D721Med (cell line): ENCODE results near the gene LAMTOR4.

Experiments used
- DNase-seq: peaks from one replicate; pipeline ENCODE4 v3.0.0; 2011; ENCODE audit warnings: low spot score; ENCODE audit not compliant: insufficient read length
- FAIRE-seq: peaks from 2 replicates; lab custom pipeline; 2011; peaks lifted over from hg19 to GRCh38; lab: Jason Lieb, UNC
- CTCF ChIP-seq: IDR thresholded peaks from 2 replicates; pipeline ENCODE4 v1.5.1; 2012; ENCODE audit warnings: mild to moderate bottlenecking, control low read depth; ENCODE audit not compliant: insufficient read depth; ENCODE audit errors: missing control alignments

LAMTOR4 gene

DNA sequence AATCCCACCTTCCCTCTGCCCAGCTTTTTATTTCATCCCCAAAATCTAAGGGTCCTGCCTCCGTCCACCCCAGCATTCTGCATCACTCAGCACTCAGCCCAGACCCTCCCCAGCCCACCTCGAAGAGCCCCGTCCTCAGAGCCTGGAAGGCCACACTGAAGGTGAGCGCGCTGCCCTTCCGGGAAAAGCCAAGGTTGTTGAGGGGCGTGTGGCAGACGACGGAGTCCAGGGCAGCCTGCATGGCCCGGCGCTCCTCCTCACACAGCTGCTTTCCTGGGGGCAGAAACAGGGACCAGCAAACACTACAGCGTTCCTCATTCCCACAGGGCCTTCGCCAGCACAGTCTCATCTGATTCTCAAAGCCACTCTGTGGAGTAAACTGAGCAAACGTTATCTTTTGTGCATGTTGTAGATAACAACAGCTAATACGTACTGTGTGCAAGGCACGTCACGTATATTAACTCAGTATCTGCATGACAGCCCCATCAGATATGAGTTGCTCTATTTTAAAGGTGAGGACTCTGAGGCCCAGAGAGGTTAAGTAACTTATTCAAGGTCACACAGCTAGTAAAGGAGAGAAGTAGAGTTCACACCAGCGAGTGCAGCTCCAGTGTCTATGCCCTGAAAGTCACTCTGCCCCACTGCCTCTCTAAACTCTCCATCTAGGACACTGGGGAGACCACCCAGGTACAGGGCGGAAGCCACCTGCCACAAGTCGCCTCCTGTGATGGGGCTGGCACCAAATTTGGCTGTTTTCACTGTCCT lies 7.0 kb downstream of the LAMTOR4 start:
- DNase-seq, result no peak
- TF ChIP-seq CTCF, result no peak
- FAIRE-seq, result no peak

GRCh38 chr7:100156331-100157068 lies 7.8 kb downstream of the LAMTOR4 start:
- FAIRE-seq (no peak), DNase-seq (no peak)

DNA sequence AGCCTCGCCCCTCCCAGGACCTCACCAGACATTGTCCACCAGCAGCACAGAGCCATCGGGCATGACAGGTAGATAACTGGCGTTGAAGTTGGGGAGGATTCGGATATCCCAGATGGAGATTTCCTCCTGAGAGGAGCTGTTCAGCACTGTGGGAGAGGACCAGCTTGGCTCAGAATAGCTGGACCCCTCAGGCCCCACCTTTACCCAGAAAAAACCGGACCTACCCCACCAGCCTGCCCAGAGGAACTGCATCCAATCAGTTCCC lies 8.3 kb downstream of the LAMTOR4 start:
- FAIRE-seq (no peak), DNase-seq (no peak)
- TF ChIP-seq CTCF, result no peak

More at GRCh38 chr7:100156331-100157068, 7.8 kb downstream of the LAMTOR4 start:
- no peak for TF ChIP-seq CTCF

DNA sequence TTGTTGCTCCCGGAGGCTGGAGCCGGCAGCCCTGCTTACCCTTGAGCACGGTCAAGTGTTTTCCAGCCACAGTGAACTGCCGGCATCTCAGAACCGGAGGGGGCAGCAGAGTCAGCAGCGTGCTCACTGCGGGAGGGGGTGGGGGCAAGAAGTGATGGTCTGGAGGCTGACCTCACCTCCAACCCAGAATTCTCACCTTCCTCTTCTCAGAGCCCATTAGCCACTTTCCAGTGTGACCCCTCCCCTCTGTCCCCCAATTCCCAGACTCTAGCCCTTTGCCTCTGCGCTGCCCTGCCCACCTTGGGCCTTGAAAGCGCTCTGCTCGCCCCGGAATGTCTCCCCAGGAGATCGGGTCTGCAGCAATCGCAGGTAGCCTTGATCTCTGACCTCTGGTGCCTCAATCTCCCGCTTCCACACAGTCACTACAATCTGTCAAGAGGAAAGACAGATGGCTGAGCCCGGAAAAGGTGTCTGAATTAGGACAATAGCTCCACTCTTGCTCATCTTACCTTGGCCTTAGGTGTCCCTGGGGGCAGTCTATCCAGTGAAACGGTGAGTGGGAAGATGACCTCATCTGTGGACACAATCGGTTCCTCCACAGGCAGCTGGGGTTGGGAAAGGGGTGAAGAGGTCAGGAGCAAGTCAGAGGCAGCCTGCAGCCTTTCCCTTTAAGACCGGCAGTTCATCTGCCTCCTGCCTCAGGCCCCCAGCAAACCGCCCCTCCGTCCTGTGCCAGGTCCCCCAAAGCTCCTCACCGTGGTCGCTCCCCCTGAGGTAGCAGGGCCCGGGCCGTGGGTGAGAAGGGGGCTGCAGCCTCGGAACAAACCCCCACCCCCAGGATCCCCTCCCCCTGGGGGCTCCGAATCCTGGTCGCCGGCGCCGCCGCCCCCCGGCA lies 8.9 kb downstream of the LAMTOR4 start:
- FAIRE-seq (no peak), DNase-seq (no peak)
- TF ChIP-seq CTCF, result no peak

DNA sequence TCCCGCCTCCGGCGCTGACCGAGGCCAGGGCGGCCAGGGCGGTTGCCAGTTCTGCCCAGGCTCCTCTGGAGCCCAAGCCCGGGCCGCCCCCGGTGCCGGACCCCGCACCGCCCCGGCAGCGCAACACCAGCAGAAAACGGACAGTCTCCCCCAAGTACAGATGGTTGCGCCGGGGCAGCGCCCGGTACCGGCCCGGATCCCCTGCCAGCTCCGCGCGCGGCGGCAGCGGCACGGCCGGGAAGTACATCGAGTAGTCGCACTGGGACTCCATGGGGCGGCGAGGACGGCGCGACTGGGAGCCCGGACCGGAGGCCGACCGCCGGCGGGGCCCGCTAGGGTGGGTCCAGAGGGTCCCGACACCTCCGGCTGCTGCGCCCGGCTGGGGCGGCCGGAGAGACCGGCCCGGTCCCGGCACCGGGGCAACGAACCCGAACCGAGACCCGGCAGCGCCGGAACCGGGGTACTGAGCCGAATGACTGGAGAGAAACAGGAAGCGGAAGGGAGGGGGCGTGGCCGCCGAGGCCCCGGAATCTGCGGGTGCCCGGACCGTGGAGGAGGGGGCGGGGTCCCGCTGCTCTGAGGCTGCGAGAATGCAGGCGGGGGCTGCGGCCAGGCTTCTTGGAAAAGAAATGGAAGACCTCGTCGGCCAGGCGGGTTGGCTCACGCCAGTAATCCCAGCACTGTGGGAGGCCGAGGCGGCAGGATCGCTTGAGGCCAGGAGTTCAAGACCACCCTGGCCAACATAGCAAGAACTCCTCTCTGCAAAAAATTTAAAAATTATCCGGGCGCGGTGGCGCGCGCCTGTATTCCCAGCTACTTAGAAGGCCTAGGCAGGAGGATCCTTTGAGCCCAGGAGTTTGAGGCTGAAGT lies 9.7 kb downstream of the LAMTOR4 start, which contains the start of gene TRAPPC14:
Gene TRAPPC14, minus strand, starts transcription at position 495 of the 870 bp plus-strand sequence. Its CDS starts 224 bp downstream, at position 271.
- FAIRE-seq, result no peak
- peak; percentile 99 for DNase-seq
- no peak for TF ChIP-seq CTCF

DNA sequence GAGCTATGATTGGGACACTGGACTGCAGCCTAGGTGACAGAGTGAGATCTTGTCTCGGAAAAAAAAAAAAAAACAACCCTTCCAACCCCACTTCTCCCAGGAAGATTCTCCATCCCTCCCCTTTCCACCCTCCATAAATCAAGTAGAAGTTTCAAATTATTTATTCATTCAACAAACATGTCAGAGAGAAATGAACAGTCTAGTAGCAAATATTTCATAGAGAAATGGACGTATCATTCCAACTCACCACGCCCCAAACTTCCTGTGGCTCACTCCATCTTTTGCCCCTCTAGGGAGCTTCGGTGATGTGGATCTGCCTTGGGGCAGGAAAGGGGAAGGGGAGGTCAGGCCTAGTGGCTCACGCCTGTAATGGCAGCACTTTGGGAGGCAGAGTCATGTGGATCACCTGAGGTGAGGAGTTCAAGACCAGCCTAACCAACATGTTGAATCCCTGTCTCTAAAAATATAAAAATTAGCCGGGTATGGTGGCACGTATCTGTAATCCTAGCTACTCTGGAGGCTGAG lies 10.4 kb downstream of the LAMTOR4 start:
- TF ChIP-seq CTCF, result no peak
- FAIRE-seq, result no peak
- no peak for DNase-seq
